Mammary epithelial cell (primary cell): ENCODE results near the gene SPIN2B.

Experiments used
- EZH2 ChIP-seq: IDR thresholded peaks from 2 replicates; pipeline ENCODE4 v1.6.1; 2012; ENCODE audit warnings: low read length, inconsistent platforms, borderline replicate concordance
- TF ChIP-seq, protein P1 (sequence below), 2 donors: IDR thresholded peaks in 1 of 2; conservative IDR thresholded peaks in 1 of 2; 2 replicates each; pipeline ENCODE4 v1.5.1; 2011 to 2012; ENCODE audit warnings: inconsistent platforms in 2 of 2, low read length in 2 of 2, mild to moderate bottlenecking in 2 of 2, control low read depth in 1 of 2, low read depth in 1 of 2; ENCODE audit not compliant: insufficient read depth in 1 of 2; ENCODE audit errors: extremely low read depth in 1 of 2

DNA sequence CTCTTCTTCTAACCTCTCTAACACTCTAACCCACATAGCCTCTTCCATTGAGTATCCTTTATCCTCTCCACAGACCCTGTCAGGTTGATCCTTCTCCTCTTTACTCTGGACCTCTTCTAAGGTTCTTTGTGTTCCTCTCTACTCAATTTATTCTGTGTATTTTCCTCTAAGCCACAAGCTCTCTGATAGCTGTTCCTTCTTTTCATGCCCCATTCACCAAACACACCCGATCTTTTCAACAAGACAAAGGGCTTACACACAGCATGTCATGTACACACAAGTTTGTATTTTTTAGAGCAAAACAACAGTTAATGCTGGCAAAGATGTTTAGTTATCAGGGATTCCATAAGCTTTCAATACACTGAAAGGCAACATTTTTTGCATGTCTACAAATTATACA, 1.9 kb downstream of the SPIN2B start:
- TF ChIP-seq, protein P1, sequence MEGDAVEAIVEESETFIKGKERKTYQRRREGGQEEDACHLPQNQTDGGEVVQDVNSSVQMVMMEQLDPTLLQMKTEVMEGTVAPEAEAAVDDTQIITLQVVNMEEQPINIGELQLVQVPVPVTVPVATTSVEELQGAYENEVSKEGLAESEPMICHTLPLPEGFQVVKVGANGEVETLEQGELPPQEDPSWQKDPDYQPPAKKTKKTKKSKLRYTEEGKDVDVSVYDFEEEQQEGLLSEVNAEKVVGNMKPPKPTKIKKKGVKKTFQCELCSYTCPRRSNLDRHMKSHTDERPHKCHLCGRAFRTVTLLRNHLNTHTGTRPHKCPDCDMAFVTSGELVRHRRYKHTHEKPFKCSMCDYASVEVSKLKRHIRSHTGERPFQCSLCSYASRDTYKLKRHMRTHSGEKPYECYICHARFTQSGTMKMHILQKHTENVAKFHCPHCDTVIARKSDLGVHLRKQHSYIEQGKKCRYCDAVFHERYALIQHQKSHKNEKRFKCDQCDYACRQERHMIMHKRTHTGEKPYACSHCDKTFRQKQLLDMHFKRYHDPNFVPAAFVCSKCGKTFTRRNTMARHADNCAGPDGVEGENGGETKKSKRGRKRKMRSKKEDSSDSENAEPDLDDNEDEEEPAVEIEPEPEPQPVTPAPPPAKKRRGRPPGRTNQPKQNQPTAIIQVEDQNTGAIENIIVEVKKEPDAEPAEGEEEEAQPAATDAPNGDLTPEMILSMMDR (conservative IDR thresholded peaks at IDR 0.05 in 1 of 2, IDR thresholded peaks at IDR 0.05 in 1 of 2; ENCODE audit: extremely low read depth in 1 of 2, insufficient read depth in 1 of 2, low read depth in 1 of 2, low read length in 2 of 2) = no peak
- TF ChIP-seq EZH2 = no peak
